ENCODE measurements around the gene APPL1.
A peak's percentile ranks its signal among the peaks of the same experiment; 100 is the strongest.

APPL1 gene

GRCh38 chr3:57279685-57280084, 52.2 kb downstream of the APPL1 start:
- Histone ChIP-seq H3K18ac (ENCODE audit: low read length) (no peak overlapping the region), H2AFZ (ENCODE audit: low read length) (no peak overlapping the region), H3K9me3 (replicated peaks in 1 of 2; ENCODE audit: control insufficient read depth in 2 of 2, insufficient read depth in 1 of 2, low read depth in 1 of 2, low read length in 2 of 2) (peaks cover 0 to 8% of the 10 kb centered on the region in 2 donors), H3K36me3 (replicated peaks in 1 of 2; ENCODE audit: control insufficient read depth in 2 of 2, insufficient read depth in 2 of 2, low read length in 2 of 2) (no peaks in the 10 kb centered on the region), H2BK15ac (ENCODE audit: low read length) (no peak overlapping the region), H4K91ac (ENCODE audit: low read depth, low read length, poor library complexity) (no peak overlapping the region), H3K4me2 (ENCODE audit: insufficient read depth, low read length, poor library complexity, severe bottlenecking) (no peak overlapping the region), H3K79me1 (ENCODE audit: low read depth, low read length) (no peaks in the 10 kb centered on the region), H2BK12ac (ENCODE audit: low read length) (no peak overlapping the region), H2AK5ac (ENCODE audit: low read depth, low read length) (no peak overlapping the region), H3K4me1 (ENCODE audit: control insufficient read depth in 2 of 2, insufficient read depth in 1 of 2, low read depth in 1 of 2, low read length in 2 of 2) (no peaks in the 10 kb centered on the region), H3K9ac (ENCODE audit: low read depth, low read length, poor library complexity) (no peak overlapping the region), H3K27ac (replicated peaks; ENCODE audit: low read length) (no peak overlapping the region), H3K27me3 (ENCODE audit: control insufficient read depth in 3 of 3, insufficient read depth in 3 of 3, low read depth in 1 of 3, low read length in 3 of 3) (no peaks in the 10 kb centered on the region), H4K8ac (ENCODE audit: low read depth, low read length) (no peak overlapping the region), H3K23ac (ENCODE audit: low read depth, low read length, poor library complexity) (no peak overlapping the region), H2BK5ac (ENCODE audit: low read length) (no peak overlapping the region), H3K4ac (ENCODE audit: low read length) (no peak overlapping the region), H3K14ac (ENCODE audit: low read length) (no peak overlapping the region), H3K4me3 (ENCODE audit: low read length in 2 of 2) (no peak overlapping the region), H2BK120ac (ENCODE audit: low read depth, low read length) (no peak overlapping the region)
- WGBS, 2 donors (ENCODE audit: extremely low coverage in 2 of 2, insufficient read length in 2 of 2, insufficient replicate concordance in 1 of 2): no CpG with 5 or more reads among the region's 5 CpGs
- DNase-seq (ENCODE audit: low spot score): no peak

- H3K27ac ChIP-seq (replicated peaks; ENCODE audit: low read length): no peak overlapping the region
- no peak overlapping the region for H3K14ac ChIP-seq (ENCODE audit: low read length)
- no peak overlapping the region for H2AK5ac ChIP-seq (ENCODE audit: low read depth, low read length)
- no peaks in the 10 kb centered on the region for H3K79me1 ChIP-seq (ENCODE audit: low read depth, low read length)
- no peak overlapping the region for H3K18ac ChIP-seq (ENCODE audit: low read length)
- no peak overlapping the region for H4K91ac ChIP-seq (ENCODE audit: low read depth, low read length, poor library complexity)
- no peak overlapping the region for H2BK5ac ChIP-seq (ENCODE audit: low read length)
- no CpG with 5 or more reads among the region's 1 CpG for WGBS, 2 donors (ENCODE audit: extremely low coverage in 2 of 2, insufficient read length in 2 of 2, insufficient replicate concordance in 1 of 2)
- no peak overlapping the region for H2BK15ac ChIP-seq (ENCODE audit: low read length)
- no peak overlapping the region for H3K4me3 ChIP-seq (ENCODE audit: low read length in 2 of 2)
- H3K23ac ChIP-seq (ENCODE audit: low read depth, low read length, poor library complexity): no peak overlapping the region
- no peak for DNase-seq (ENCODE audit: low spot score)
- no peak overlapping the region for H3K4ac ChIP-seq (ENCODE audit: low read length)
- H2AFZ ChIP-seq (ENCODE audit: low read length): no peak overlapping the region
- no peak overlapping the region for H3K4me2 ChIP-seq (ENCODE audit: insufficient read depth, low read length, poor library complexity, severe bottlenecking)
- no peaks in the 10 kb centered on the region for H3K4me1 ChIP-seq (ENCODE audit: control insufficient read depth in 2 of 2, insufficient read depth in 1 of 2, low read depth in 1 of 2, low read length in 2 of 2)
- H3K36me3 ChIP-seq (replicated peaks in 1 of 2; ENCODE audit: control insufficient read depth in 2 of 2, insufficient read depth in 2 of 2, low read length in 2 of 2): no peaks in the 10 kb centered on the region
- H2BK12ac ChIP-seq (ENCODE audit: low read length): no peak overlapping the region
- peaks cover 0 to 12% of the 10 kb centered on the region in 2 donors for H3K9me3 ChIP-seq (replicated peaks in 1 of 2; ENCODE audit: control insufficient read depth in 2 of 2, insufficient read depth in 1 of 2, low read depth in 1 of 2, low read length in 2 of 2)
- H3K27me3 ChIP-seq (ENCODE audit: control insufficient read depth in 3 of 3, insufficient read depth in 3 of 3, low read depth in 1 of 3, low read length in 3 of 3): no peaks in the 10 kb centered on the region
- H2BK120ac ChIP-seq (ENCODE audit: low read depth, low read length): no peak overlapping the region
- no peak overlapping the region for H4K8ac ChIP-seq (ENCODE audit: low read depth, low read length)
- no peak overlapping the region for H3K9ac ChIP-seq (ENCODE audit: low read depth, low read length, poor library complexity)
Observed at GRCh38 chr3:57281715-57282114, 54.2 kb downstream of the APPL1 start.

GRCh38 chr3:57283334-57283733, 55.8 kb downstream of the APPL1 start:
- Histone ChIP-seq H3K27ac (replicated peaks; ENCODE audit: low read length) (no peak overlapping the region), H3K18ac (ENCODE audit: low read length) (peak overlapping the region; percentile 78), H4K8ac (ENCODE audit: low read depth, low read length) (no peak overlapping the region), H2AFZ (ENCODE audit: low read length) (no peak overlapping the region), H3K4me3 (ENCODE audit: low read length in 2 of 2) (peak overlapping the region in 1 of 2 donors; percentile 0), H2BK5ac (ENCODE audit: low read length) (no peak overlapping the region), H3K23ac (ENCODE audit: low read depth, low read length, poor library complexity) (no peak overlapping the region), H3K79me1 (ENCODE audit: low read depth, low read length) (no peaks in the 10 kb centered on the region), H3K4ac (ENCODE audit: low read length) (no peak overlapping the region), H3K9me3 (replicated peaks in 1 of 2; ENCODE audit: control insufficient read depth in 2 of 2, insufficient read depth in 1 of 2, low read depth in 1 of 2, low read length in 2 of 2) (peaks cover 0 to 12% of the 10 kb centered on the region in 2 donors), H2BK12ac (ENCODE audit: low read length) (no peak overlapping the region), H3K27me3 (ENCODE audit: control insufficient read depth in 3 of 3, insufficient read depth in 3 of 3, low read depth in 1 of 3, low read length in 3 of 3) (no peaks in the 10 kb centered on the region), H2BK15ac (ENCODE audit: low read length) (no peak overlapping the region), H2BK120ac (ENCODE audit: low read depth, low read length) (no peak overlapping the region), H3K14ac (ENCODE audit: low read length) (no peak overlapping the region), H3K4me2 (ENCODE audit: insufficient read depth, low read length, poor library complexity, severe bottlenecking) (no peak overlapping the region), H2AK5ac (ENCODE audit: low read depth, low read length) (no peak overlapping the region), H4K91ac (ENCODE audit: low read depth, low read length, poor library complexity) (no peak overlapping the region), H3K4me1 (ENCODE audit: control insufficient read depth in 2 of 2, insufficient read depth in 1 of 2, low read depth in 1 of 2, low read length in 2 of 2) (no peaks in the 10 kb centered on the region), H3K9ac (ENCODE audit: low read depth, low read length, poor library complexity) (no peak overlapping the region), H3K36me3 (replicated peaks in 1 of 2; ENCODE audit: control insufficient read depth in 2 of 2, insufficient read depth in 2 of 2, low read length in 2 of 2) (no peaks in the 10 kb centered on the region)
- DNase-seq (ENCODE audit: low spot score): no peak
- no CpG with 5 or more reads among the region's 6 CpGs for WGBS, 2 donors (ENCODE audit: extremely low coverage in 2 of 2, insufficient read length in 2 of 2, insufficient replicate concordance in 1 of 2)

DNA sequence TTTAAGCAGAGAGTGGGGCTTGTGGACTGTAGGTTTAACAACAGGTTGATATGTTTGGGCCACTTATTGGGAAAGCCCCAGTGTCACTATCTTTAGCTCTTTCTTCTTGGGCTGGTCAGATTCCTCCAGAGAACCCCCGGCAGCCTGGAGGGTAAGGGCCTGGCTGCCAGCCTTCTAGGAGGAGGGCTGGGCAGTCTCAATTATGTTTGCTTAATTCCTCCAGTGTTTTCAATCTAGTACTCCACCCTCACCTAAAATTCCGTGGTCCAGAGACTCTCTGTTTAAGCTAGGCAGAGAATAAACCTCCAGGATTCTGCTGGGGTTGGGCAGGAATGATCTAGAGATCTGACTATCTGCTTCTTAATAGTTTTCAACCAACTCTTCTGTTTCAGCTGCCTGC, 59.7 kb downstream of the APPL1 start:
- Histone ChIP-seq H2BK12ac (ENCODE audit: low read length) (no peak overlapping the region), H2AK5ac (ENCODE audit: low read depth, low read length) (no peak overlapping the region), H4K91ac (ENCODE audit: low read depth, low read length, poor library complexity) (no peak overlapping the region), H2BK15ac (ENCODE audit: low read length) (no peak overlapping the region), H3K14ac (ENCODE audit: low read length) (no peak overlapping the region), H3K79me1 (ENCODE audit: low read depth, low read length) (no peaks in the 10 kb centered on the region), H3K9ac (ENCODE audit: low read depth, low read length, poor library complexity) (no peak overlapping the region), H3K36me3 (replicated peaks in 1 of 2; ENCODE audit: control insufficient read depth in 2 of 2, insufficient read depth in 2 of 2, low read length in 2 of 2) (no peaks in the 10 kb centered on the region), H3K27me3 (ENCODE audit: control insufficient read depth in 3 of 3, insufficient read depth in 3 of 3, low read depth in 1 of 3, low read length in 3 of 3) (no peaks in the 10 kb centered on the region), H3K9me3 (replicated peaks in 1 of 2; ENCODE audit: control insufficient read depth in 2 of 2, insufficient read depth in 1 of 2, low read depth in 1 of 2, low read length in 2 of 2) (peaks cover 0 to 4% of the 10 kb centered on the region in 2 donors), H3K4me3 (ENCODE audit: low read length in 2 of 2) (no peak overlapping the region), H3K4me2 (ENCODE audit: insufficient read depth, low read length, poor library complexity, severe bottlenecking) (no peak overlapping the region), H3K18ac (ENCODE audit: low read length) (no peak overlapping the region), H3K23ac (ENCODE audit: low read depth, low read length, poor library complexity) (no peak overlapping the region), H3K4ac (ENCODE audit: low read length) (no peak overlapping the region), H2AFZ (ENCODE audit: low read length) (no peak overlapping the region), H3K27ac (replicated peaks; ENCODE audit: low read length) (no peak overlapping the region), H3K4me1 (ENCODE audit: control insufficient read depth in 2 of 2, insufficient read depth in 1 of 2, low read depth in 1 of 2, low read length in 2 of 2) (no peaks in the 10 kb centered on the region), H2BK120ac (ENCODE audit: low read depth, low read length) (no peak overlapping the region), H2BK5ac (ENCODE audit: low read length) (no peak overlapping the region), H4K8ac (ENCODE audit: low read depth, low read length) (no peak overlapping the region)
- no peak for DNase-seq (ENCODE audit: low spot score)
- no CpG with 5 or more reads among the region's 2 CpGs for WGBS, 2 donors (ENCODE audit: extremely low coverage in 2 of 2, insufficient read length in 2 of 2, insufficient replicate concordance in 1 of 2)
